CD4-positive, alpha-beta T cell (primary cell): ENCODE data around the gene HSD17B12. TPM values are rescaled to one million over a fixed set of nuclear protein-coding genes. Genes with fewer than 3 reads are reported as not detected.

Source experiments
- ATAC-seq: fragments of 200-7000 bp; cut with Tn5 transposase; one replicate; pipeline ENCODE4 v1.10.0; 2022; ENCODE audit warnings: mild to moderate bottlenecking; ENCODE audit not compliant: poor library complexity
- CTCF ChIA-PET: fragments of 350-600 bp; sonication (Branson Sonifier 250); formaldehyde crosslinking; loops from one replicate; lab custom pipeline; 2021; ENCODE audit warnings: antibody characterized with exemption, inconsistent platforms; lab: Charles Lee
- POLR2A ChIA-PET: fragments of 350-600 bp; sonication (Branson Sonifier 250); formaldehyde crosslinking; loops from one replicate; lab custom pipeline; 2021; ENCODE audit warnings: antibody characterized with exemption, inconsistent platforms; lab: Charles Lee
- DNase-seq, 14 experiments: peaks; one replicate each; pipeline ENCODE4 v3.0.0-alpha.2; 2013 to 2020; ENCODE audit warnings: mixed read lengths in 2 of 14
- H3K27ac ChIP-seq, 2 donors: one replicate each; pipeline versions ENCODE4 v1.5.1 to v1.7.0; 2013; ENCODE audit warnings: low read length in 2 of 2, low read depth in 1 of 2, mild to moderate bottlenecking in 1 of 2
- H3K27me3 ChIP-seq, 2 experiments: 1 replicate in 1 of 2; 2 replicates in 1 of 2; pipeline versions ENCODE4 v1.6.1 to v1.7.0; 2013; ENCODE audit warnings: low read length in 2 of 2, control low read depth in 1 of 2, mild to moderate bottlenecking in 1 of 2, moderate library complexity in 1 of 2; ENCODE audit not compliant: insufficient read depth in 2 of 2, control insufficient read depth in 1 of 2
- H3K36me3 ChIP-seq: one replicate; pipeline ENCODE4 v1.6.1; 2013; ENCODE audit warnings: low read length, control low read depth; ENCODE audit not compliant: insufficient read depth
- H3K4me1 ChIP-seq: one replicate; pipeline ENCODE4 v1.6.1; 2013; ENCODE audit warnings: low read length, control low read depth; ENCODE audit not compliant: insufficient read depth
- H3K4me3 ChIP-seq: one replicate; pipeline ENCODE4 v1.5.1; 2013; ENCODE audit warnings: mild to moderate bottlenecking, low read length, moderate library complexity
- H3K9me3 ChIP-seq, 2 experiments: 1 replicate in 1 of 2; 2 replicates in 1 of 2; pipeline versions ENCODE4 v1.6.1 to v1.7.0; 2013; ENCODE audit warnings: low read length in 2 of 2, mild to moderate bottlenecking in 2 of 2, control low read depth in 1 of 2, moderate library complexity in 1 of 2; ENCODE audit not compliant: control insufficient read depth in 1 of 2, insufficient read depth in 1 of 2
- H3K27ac Mint-ChIP-seq: one replicate; pipeline ENCODE4 v1.8.0; 2020; ENCODE audit warnings: mixed read lengths
- H3K27me3 Mint-ChIP-seq: one replicate; pipeline ENCODE4 v1.8.0; 2021; ENCODE audit warnings: mixed read lengths
- H3K36me3 Mint-ChIP-seq: one replicate; pipeline ENCODE4 v1.8.0; 2021; ENCODE audit warnings: low read depth, mixed read lengths
- H3K4me1 Mint-ChIP-seq: one replicate; pipeline ENCODE4 v1.8.0; 2021; ENCODE audit warnings: low read depth, mixed read lengths
- H3K4me3 Mint-ChIP-seq: one replicate; pipeline ENCODE4 v1.8.0; 2020; ENCODE audit warnings: mild to moderate bottlenecking, mixed read lengths
- H3K9me3 Mint-ChIP-seq: one replicate; pipeline ENCODE4 v1.8.0; 2020; ENCODE audit warnings: mixed read lengths
- intact Hi-C, 2 experiments: fragments of 100-400 bp; cut with DNase I in 1 of 2; cut with micrococcal nuclease in 1 of 2; formaldehyde crosslinking; loops; one replicate each; pipeline versions ENCODE4 v1.15.1 to v1.9.0; 2023 to 2025; cut with DNase I, micrococcal nuclease
- total RNA-seq, 174 experiments: library from RNA in 2 of 174; stranded (reverse) in 2 of 174; gene quantifications; one replicate each; pipeline ENCODE4 v1.2.3 and lab custom pipeline; 2021 to 2026
- TF ChIP-seq, protein P1 (sequence below): fragments of 200-600 bp; IDR thresholded peaks from one replicate; pipeline ENCODE4 v1.8.0; 2022; ENCODE audit warnings: antibody characterized with exemption, mild to moderate bottlenecking

Gene HSD17B12
- total RNA-seq, 2 experiments from 2014 or later: 16.1 to 16.3 TPM

DNA sequence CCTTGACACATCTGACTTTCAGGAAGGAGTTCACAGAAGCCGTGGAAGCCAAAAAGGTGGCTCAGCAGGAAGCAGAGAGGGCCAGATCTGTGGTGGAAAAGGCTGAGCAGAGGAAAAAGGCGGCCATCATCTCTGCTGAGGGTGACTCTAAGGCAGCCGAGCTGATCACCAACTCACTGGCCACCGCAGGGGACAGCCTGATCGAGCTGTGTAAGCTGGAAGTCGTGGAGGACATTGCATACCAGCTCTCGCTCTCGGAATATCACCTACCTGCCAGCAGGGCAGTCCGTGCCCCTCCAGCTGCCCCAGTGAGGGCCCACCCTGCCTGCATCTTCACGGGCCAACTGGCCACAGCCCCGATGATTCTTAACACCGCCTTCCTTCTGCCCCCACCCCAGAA lies 53.7 kb downstream of the HSD17B12 start:
- ChIA-PET POLR2A (no interaction called here), CTCF (no interaction called here)
- TF ChIP-seq, protein P1, sequence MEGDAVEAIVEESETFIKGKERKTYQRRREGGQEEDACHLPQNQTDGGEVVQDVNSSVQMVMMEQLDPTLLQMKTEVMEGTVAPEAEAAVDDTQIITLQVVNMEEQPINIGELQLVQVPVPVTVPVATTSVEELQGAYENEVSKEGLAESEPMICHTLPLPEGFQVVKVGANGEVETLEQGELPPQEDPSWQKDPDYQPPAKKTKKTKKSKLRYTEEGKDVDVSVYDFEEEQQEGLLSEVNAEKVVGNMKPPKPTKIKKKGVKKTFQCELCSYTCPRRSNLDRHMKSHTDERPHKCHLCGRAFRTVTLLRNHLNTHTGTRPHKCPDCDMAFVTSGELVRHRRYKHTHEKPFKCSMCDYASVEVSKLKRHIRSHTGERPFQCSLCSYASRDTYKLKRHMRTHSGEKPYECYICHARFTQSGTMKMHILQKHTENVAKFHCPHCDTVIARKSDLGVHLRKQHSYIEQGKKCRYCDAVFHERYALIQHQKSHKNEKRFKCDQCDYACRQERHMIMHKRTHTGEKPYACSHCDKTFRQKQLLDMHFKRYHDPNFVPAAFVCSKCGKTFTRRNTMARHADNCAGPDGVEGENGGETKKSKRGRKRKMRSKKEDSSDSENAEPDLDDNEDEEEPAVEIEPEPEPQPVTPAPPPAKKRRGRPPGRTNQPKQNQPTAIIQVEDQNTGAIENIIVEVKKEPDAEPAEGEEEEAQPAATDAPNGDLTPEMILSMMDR: no peak
- H3K36me3 ChIP-seq: no peaks in the 10 kb centered on the region
- no peaks in the 10 kb centered on the region for H3K4me1 ChIP-seq
- no peak overlapping the region for H3K27ac ChIP-seq
- H3K4me3 Mint-ChIP-seq: no peak overlapping the region
- ATAC-seq (no peak), DNase-seq (no peak)
- no peak overlapping the region for H3K27ac Mint-ChIP-seq
- peaks cover 0 to 8% of the 10 kb centered on the region in 2 experiments for H3K9me3 ChIP-seq
- no peaks in the 10 kb centered on the region for H3K27me3 ChIP-seq
- H3K27me3 Mint-ChIP-seq: no peaks in the 10 kb centered on the region
- no peak overlapping the region for H3K4me3 ChIP-seq
- peaks cover 65% of the 10 kb centered on the region for H3K36me3 Mint-ChIP-seq
- peaks cover 4% of the 10 kb centered on the region for H3K4me1 Mint-ChIP-seq
- intact Hi-C loops: no loop called here
- peaks cover 7% of the 10 kb centered on the region for H3K9me3 Mint-ChIP-seq

DNA sequence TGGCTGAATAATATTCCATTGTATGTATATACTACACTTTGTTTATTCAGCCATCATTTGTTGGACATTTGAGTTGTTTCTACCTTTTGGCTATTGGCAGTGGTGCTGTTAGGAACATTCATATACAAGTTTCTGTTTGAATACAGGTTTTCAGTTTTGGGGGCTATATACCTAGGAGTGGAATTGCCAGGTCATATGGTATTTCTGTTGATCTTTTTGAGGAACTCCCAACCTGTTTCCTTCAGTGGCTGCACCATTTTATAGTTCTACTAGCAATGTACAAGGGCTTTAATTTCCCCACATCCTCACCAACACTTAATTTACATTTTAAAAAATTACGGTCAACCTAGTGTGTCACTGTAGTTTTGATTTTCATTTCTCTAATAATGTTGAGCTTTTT lies 54.6 kb downstream of the HSD17B12 start:
- ATAC-seq (no peak), DNase-seq (no peak)
- Histone ChIP-seq H3K27ac (no peak overlapping the region), H3K4me1 (no peaks in the 10 kb centered on the region), H3K27me3 (no peaks in the 10 kb centered on the region), H3K4me3 (no peak overlapping the region), H3K9me3 (peaks cover 0 to 8% of the 10 kb centered on the region in 2 experiments), H3K36me3 (no peaks in the 10 kb centered on the region)
- ChIA-PET CTCF (no interaction called here), POLR2A (no interaction called here)
- TF ChIP-seq, protein P1: no peak
- intact Hi-C loops: no loop called here
- H3K4me1 Mint-ChIP-seq: peaks cover 4% of the 10 kb centered on the region
- H3K36me3 Mint-ChIP-seq: peaks cover 73% of the 10 kb centered on the region
- peaks cover 7% of the 10 kb centered on the region for H3K9me3 Mint-ChIP-seq
- H3K27me3 Mint-ChIP-seq: no peaks in the 10 kb centered on the region
- H3K27ac Mint-ChIP-seq: no peak overlapping the region
- H3K4me3 Mint-ChIP-seq: no peak overlapping the region

DNA sequence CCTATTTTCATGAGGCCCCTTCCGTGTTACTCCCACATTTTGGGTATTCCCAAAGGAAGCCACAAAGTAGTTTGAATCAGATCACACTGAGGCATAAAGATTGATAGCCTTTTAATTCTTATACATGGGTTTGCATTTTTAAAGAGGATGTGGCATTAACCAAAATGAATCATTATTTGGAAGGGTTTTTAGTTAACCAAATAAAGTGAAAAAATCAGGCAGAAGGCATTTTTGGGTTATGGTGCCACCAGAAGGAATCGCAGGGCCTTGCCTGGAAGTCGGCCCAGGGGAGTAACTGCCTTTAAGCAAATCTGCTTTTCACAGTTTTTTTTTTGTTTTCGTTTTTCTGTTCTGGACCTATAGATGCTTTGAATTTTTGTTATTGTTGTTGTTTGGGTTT lies 55.4 kb downstream of the HSD17B12 start:
- CTCF ChIA-PET: no interaction called here
- Histone ChIP-seq H3K9me3 (peaks cover 0 to 8% of the 10 kb centered on the region in 2 experiments), H3K27ac (no peak overlapping the region), H3K36me3 (no peaks in the 10 kb centered on the region), H3K4me1 (no peaks in the 10 kb centered on the region), H3K4me3 (no peak overlapping the region), H3K27me3 (no peaks in the 10 kb centered on the region)
- H3K36me3 Mint-ChIP-seq: peaks cover 81% of the 10 kb centered on the region
- no peak overlapping the region for H3K27ac Mint-ChIP-seq
- no peak overlapping the region for H3K4me3 Mint-ChIP-seq
- no peaks in the 10 kb centered on the region for H3K27me3 Mint-ChIP-seq
- peaks cover 7% of the 10 kb centered on the region for H3K9me3 Mint-ChIP-seq
- peaks cover 4% of the 10 kb centered on the region for H3K4me1 Mint-ChIP-seq
- ATAC-seq: no peak
- POLR2A ChIA-PET: no interaction called here
- no peak for DNase-seq
- TF ChIP-seq, protein P1: no peak
- intact Hi-C loops: no loop called here
